Measurements from ENCODE around the gene DEPP1.
"Not testable (repeated sequence)": the region's sequence is repeated elsewhere in the genome, so short reads cannot be mapped to it uniquely, and the experiment has no call there.

DEPP1 gene, protein sequence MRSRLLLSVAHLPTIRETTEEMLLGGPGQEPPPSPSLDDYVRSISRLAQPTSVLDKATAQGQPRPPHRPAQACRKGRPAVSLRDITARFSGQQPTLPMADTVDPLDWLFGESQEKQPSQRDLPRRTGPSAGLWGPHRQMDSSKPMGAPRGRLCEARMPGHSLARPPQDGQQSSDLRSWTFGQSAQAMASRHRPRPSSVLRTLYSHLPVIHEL

DNA sequence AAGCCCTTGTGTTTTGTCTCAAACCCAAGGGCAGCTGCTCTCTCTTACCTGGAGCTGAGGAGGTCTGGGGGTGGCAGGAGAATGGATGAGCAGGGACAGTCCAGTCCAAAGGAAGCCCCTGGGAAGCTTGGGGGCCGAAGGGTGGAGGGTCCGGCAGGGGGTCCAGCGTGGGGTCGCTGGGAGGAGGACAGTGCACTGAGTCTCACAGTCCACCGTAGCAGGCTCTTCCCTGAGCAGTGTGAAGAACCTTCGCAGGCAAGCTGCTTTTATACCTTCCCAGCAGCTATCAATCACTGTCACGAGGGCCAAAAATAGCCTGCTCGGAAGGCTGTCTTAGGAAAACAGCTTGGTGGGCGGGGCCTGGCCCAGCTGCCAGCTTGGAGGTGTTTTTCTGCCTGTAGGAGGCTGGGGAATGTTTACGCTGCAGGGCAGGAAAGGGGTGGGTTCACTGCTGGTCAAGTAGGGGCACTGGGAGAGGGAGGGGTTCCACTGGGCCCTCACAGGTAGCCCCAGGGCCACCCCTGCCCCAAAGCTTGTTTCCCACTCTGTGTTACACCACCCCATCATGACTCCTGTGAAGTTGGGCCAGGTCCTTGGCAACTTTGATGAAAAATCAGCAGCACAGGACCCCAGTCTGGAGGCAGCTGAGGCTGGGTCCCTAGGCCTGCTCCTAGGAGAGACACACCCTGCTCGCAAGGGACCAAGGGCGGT, at the start of gene DEPP1:
Gene DEPP1 (minus strand): TSS at position 240 of the 711 bp plus-strand sequence. CDS start 779 bp downstream, outside the sequence.
- no peak for DNase-seq

DNA sequence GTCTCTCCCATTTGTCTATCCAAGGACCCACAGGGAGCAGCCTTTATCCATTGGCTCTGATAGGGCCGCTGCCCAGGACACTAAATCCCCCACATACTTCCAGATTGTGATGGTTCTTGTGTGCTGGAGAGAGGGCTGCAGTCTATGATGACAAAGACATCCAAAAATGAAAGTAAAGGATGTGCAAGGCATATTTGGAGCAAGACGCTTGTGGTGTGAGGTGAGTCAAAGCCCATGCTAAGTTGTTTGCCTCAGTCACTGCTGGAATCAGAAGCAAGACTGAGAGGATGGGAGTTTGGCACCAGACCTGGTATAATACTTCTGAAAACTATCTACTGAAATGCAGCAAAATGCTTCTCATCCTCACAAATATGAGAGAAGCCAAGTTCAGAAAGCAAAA, 44.8 kb upstream of the DEPP1 start:
- no peak for DNase-seq

DNA sequence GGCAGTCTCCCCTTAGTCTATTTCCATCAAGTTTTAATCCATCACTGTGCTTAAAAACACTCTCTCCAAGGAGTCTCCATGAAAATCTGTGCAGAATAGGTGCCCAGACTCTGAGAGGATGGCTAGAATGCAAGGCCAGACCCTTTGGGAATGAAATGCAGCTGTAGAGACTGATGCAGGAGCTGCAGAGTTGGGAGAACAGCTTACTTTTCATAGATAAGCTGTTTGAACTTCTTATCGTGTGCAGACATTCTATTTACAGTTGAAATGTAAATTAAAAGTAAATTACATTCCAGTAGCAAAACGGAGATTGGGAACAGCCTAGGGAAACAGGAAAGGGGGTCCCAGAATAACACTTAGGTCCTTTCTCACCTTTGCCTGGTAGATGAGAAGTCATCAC, 37.0 kb upstream of the DEPP1 start:
- DNase-seq = no peak

DNA sequence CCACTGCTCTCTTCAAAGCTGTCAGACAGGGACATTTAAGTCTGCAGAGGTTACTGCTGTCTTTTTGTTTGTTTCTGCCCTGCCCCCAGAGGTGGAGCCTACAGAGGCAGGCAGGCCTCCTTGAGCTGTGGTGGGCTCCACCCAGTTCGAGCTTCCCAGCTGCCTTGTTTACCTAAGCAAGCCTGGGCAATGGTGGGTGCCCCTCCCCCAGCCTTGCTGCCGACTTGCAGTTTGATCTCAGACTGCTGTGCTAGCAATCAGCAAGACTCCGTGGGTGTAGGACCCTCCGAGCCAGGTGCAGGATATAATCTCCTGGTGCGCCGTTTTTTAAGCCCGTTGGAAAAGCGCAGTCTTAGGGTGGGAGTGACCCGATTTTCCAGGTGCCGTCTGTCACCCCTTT, 35.9 kb upstream of the DEPP1 start:
- not testable (repeated sequence) for DNase-seq

DNA sequence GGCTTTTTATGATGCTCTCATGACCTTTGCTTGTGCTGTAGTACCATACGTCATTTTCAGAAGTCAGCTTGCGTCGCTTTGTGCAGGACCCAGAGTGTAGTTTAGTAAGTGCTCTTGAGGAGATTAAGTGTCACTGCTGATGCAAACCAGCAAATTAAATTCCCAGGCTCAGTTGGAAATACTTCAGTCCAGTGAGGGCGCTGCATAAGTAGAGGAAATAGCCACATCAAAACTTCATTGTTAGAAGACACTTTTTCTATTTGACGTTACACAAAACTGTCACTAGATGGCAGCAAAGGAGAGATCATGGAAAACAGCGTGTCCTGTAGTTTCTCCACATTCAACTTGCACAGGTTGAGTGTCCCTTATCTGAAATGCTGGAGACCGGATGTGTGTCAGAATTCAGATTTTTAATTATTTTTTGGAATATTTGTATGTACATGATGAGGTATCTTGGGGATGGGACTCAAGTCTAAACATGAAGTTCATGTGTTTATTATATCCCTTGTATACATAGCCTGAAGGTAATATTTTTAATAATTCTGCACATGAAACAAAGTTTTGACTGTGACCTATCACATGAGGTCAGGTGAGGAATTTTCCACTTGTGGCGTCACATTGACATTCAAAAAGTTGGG, 30.0 kb upstream of the DEPP1 start:
- no peak for DNase-seq

DNA sequence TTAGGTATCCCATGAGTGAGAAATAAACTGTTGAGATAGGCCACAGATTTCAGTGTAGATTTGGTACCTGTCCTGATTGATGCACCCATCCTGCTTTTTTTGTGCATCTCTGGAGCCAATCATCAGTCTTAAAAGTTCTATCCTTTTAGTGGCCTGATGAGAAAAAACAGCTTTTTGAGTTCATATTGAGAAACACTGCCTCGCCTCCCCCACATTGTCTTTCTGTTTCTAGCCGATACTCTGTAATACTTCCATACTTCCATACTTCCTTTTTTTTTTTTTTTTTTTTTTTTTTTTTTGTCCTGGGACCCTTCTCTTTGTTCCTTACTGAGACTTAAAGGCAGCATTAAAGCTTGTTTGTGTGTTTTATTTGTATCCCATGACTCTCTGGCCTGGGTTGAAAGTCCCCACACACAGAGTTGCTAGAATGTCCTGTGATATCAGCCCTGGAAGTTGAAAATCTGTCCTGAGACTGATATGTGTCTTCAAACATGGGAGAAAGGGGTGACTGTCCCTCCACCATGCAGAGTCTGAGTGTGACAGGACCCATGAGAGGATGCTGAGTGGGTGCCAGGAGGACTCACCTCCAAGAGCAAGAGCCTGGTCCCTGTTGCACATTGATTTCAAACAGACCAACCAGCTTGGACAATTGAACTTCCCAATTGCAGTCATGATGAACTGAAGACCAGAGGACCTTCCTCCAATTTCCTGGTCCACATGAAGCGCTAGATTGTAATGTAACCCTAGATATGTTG, 27.8 kb upstream of the DEPP1 start:
- no peak for DNase-seq

DNA sequence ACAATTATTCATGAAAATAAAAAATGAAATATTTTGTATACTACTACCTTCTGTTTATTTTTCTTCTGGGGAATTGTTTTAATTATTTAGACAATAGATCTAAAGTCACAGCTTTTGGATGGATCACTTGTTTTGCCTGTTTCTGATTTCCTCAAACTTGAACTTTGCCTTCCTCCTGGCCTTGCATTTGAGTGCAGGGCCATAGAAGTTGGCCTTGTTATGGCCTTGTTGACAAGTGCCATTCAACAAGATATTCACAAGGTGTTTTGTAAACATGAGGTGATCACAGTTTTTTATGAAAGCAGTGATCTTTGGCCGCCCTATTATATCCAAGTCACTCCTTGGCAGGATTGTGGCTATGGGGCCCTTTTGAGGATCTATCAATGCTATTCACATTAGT, 26.7 kb upstream of the DEPP1 start:
- DNase-seq = no peak

DNA sequence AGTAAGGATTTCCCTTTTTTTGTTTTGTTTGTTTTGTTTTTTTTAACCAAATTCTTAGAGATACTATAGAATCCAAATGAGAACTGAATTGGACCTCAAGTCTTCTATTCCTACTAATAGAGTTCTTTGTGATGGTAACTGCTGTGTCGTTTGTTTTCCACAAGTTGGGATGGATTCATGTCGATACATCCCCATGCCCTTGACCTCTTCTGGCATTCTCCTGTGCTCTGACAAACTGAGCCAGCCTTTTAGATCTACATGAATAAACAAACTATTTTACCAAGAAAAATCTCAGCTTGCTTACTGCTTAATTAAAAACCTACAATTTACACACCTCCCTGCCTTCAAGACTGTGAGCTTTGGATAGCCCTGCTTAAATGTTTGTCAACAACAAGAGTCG, 26.1 kb upstream of the DEPP1 start:
- DNase-seq = no peak

DNA sequence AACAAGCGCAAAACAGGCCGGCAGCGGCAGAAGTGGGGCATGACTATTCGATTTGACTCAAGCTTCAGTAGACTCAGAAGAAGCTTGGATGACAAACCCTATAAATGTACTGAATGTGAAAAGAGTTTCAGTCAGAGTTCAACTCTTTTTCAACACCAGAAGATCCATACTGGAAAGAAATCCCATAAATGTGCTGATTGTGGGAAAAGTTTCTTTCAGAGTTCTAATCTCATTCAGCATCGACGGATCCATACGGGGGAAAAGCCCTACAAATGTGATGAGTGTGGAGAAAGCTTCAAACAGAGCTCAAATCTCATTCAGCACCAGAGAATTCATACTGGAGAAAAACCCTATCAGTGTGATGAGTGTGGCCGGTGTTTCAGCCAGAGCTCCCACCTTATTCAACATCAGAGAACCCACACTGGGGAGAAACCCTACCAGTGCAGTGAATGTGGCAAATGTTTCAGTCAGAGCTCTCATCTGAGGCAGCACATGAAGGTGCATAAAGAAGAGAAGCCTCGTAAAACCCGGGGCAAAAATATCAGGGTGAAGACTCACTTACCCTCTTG, 24.9 kb upstream of the DEPP1 start:
- no peak for DNase-seq

DNA sequence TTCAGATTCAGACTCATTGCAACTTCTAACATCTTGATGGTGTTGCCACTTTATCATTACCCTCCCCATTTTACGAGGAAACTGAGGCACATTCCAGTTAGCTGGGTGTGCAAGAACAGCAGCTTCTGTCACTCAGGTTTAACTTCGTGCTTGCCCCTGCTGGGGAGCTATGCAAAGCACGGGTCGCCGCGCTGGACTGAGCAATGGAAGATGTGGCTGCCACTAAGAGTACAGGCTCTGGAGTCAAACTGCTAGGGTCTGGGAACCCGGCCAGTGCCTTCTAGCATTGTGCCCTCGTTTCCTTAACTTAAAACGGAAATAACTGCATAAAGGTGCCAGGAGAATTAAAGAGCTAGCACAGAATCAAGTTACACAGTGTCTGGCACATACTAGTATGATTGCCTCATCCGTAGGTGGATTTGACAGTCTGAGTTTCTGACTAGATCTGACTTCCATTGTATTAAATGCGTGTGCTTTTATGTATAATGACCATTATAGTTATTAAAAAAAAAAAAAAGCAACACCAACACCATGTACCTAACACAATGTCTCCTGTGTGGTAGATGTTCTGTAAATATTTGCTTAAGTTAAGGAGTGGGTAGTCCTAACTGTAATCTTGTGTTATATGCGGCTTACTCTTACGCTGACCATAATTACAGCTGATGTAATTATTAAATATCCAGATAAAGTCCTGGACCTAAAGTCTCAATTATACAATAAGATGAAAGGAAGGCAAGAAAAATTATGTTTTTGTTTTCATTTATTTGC, 23.0 kb upstream of the DEPP1 start:
- peak; percentile 42 to 44 for DNase-seq

DNA sequence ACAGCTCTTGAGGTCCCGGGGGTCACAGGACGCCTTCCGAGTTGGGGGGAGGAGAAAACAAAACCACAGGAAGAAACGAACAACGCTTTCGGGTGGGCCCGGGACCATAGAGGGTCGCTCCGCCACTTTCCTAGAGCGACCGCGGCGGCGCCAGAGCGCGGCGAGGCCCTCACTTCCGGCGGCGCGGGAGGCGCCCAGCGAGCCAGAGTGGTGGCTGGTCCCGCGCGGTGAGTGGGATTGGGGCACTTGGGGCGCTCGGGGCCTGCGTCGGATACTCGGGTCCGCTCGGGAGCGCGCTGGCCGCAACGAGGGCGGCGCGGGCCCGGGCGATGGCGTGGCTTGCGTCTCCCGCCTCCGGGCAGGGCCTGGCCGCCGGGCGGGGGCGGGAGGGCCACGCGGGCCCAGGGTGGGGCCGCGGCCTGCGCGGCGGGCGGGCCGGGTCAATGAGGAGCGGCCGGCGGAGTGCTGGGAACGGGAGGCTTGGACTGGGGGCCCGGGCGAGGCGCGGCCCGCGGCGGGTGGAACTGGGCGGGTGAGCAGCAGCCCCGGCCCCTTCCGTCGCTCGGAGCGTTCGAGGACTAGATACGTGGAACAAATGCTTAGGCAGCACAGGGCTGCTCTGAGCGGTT, 22.3 kb upstream of the DEPP1 start, which contains the start of gene ZNF22:
Gene ZNF22 (plus strand): TSS at position 172 of the 629 bp plus-strand sequence. CDS start 2,446 bp downstream, outside the sequence.
- DNase-seq = peak; percentile 48

DNA sequence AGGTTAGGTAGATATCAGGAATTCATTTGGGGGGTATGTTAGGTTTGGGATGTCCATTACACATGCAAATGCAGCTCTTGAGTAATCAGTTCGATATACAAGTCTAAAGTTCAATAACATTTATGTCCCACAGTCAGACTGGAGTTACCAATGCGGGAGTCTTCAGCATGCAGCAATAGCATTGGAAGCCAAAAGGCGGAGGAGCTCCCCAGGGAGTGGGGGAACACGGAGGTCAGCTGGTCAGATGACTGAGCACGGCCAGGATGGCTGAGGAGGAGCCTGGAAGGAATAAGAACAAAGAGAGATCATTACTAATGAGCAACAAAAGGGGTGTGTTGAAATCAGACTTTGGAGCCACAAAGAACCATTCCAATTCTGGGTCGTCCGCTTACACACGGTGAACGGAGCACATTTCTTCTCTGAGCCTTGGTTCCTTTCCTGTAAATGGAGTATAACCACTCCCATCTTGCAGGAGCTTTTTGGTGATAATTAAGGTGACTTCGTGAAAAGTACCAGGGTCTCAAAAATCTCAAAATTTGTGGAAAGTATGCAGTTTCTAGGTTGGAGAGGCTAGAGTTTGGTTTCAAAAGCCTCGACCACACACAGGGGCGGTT, 21.6 kb upstream of the DEPP1 start:
- DNase-seq = no peak

DNA sequence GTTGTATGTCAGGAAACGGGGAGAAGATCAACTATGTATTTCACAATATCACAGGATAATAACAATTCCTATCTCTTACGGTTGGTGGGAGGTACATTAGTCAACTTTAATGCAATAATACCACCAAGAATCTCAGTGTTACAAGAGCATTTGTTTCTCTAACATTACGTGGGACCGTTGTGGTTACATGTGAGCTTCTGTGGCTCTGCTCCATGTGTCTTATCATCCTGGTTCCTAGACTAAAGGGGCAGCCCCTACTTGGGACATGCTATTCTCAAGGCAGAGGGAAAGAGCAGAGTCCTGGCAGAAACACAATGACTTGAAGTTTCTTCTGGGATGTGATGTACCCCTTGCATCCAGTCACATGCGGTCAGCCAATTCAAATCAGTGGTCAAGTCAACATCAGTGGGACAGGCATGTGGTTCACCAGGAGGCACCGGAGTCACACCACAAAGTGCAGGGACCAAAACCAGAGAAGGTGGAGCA, 19.6 kb upstream of the DEPP1 start:
- no peak for DNase-seq

DNA sequence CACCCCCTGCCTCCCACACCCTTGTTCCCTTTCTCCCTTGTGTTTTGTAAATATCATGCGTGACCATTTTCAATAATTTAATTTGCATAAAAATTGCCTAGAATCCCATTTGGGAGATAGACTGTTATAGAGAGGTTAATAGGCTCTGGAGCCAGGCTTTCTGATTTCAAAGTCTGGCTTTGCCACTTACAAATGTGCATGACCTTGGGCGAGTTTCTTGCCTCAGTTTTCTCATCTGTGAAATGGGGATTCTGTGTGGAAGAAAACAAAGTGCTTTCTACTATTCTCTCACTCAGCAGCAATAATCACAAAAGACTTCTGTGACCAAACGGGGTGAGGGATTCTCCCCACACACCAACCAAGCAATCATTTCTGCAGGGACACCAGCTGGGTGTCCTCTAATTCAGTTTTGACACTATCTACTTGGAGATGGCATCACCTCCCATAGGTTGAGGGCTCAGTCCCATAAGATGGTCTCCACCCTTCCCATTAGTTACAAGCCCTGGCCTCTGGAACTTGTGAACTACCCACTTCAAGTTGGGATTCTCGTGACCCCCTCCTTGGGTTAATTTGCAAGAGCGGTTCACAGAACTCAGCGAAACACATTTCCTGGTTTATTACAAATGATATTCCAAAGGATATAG, 18.6 kb upstream of the DEPP1 start:
- no peak for DNase-seq

DNA sequence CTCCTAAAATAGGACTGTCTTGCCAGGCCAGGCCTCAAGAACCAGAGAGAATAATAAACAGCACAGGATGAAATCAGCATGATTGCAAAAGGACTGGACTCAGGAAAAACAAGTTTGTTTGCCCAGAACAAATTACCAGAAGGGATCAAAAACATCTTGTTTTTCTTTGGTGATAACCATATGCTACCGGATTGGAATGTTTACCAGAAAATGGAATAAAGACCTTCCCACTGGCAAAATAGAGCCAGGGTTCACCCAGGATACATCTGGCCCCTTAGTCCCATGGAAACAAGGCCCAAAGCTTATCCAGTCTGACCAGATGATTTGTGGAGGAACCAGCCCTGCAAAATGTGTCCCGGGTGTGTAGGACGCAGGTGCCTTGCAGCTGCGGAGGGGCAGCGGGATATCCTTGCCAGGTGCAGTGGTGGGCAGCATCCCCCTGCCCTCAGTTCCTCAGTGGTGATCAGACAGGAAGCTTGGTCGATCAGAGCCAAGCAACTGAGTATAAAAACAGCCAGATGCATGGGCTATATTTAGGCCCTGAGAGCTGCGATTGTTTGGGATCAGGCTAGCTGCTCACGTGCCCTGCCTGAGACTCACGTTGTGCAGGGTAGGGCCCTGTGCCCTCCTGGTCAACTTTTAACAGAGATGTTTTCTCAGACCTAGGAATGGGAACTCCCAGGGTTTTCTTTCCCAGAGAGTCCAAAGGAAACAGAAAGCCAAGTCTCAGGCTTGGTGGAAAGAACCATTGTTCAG, 17.5 kb upstream of the DEPP1 start:
- DNase-seq = no peak

DNA sequence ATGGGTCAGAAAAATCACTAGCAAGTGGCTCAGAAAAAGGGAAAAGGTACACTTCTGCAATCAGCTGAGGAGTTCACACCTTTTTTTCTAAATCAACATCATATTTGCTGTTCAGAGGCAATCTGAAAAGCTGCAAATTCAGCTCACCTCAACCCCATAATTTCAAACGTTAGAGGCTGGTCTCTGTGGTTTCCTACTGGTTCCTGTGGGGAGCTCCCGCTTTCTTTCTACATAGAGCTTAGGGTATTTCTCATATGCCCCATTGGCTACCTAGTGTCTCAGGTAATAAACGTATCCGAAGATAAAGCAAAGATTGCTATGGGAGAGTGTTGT, 16.9 kb upstream of the DEPP1 start:
- no peak for DNase-seq

DNA sequence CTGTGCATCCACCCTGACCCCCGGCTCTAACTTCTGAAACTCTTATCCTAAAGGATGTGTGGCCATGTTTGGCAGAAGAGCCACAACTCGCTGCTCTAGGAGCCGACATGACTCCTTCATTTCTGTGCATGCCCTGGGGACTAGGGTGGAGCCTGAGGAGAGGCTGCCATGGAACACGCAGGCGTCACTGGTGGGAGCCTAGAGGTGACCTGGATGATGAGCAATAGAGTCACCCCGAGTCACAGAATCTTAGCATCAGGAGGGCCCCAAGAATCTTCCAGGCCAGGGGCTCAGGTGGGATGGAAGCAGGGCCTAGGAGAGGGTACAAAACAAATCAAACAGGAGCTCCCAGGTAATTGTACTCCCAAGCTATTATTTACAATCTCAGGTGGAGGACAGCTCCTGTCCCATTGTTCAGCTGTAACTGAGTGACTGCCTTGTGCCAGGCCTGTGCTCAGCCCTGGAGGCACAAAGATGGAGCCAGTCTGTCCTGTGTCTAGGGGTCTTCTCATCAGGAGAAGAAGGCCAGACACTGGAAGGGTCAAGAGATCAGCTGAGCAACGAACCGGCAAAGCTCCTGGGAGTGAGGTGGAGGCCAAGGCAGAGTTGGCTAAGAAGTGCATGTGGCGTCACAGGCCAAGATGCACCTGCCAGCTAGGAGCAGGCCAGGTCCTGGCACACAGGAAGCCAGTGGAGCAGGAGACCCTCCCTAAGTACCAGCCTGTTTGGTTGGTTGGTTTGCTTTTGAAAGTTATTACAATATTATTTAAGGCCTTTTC, 16.3 kb upstream of the DEPP1 start:
- DNase-seq = no peak

DNA sequence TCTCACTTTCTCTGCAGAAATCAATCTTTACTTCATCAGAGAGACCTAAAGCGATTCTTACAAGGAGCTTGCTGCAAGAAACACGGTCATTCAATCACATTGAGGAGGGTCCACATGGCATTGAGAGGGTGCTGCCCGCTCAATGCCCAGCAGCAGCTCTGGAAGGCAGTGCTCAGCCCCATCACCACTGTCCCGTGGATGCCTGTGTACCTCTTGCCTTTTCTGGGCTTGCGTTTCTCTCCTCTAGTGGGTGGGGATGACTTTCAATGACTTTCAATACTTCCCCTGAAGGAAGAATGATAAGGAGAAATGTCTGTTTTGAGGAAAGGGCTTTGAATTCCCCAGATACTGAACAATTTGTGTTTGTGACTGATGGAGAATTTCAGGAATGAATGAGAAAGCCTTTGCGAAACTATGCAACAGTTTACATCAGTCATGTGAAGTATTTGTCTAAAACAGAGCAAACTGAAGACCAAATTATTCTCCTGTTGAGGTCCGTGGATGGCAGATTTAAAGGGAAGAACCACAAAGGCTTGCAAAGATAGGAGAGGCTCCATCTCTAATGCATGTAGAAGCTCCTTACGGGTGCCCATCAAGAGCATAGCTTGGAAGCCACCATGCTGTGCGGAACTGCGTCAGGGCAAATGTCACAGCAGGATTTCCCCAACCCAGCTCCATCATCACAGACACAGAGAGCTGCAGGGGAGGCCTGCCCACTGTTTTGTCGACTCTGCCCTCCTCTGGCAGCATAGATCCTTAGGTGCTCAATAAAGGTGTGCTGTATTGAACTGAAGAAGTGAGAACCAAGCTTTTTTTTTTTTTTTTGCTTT, 15.5 kb upstream of the DEPP1 start:
- no peak for DNase-seq

All from activated CD4-positive, alpha-beta T cell treated with anti-CD3 and anti-CD28 coated beads, Interleukin-2, amount 50 U/mL, for 4 hours (primary cell).